Measurements from ENCODE around the gene GNA15.

The GNA15 gene

GRCh38 chr19:3213159-3213558, 77.3 kb downstream of the GNA15 start:
- no peak for DNase-seq

Measured in activated effector memory CD4-positive, alpha-beta T cell treated with anti-CD3 and anti-CD28 coated beads, Interleukin-2, amount 50 U/mL, for 16 hours (primary cell).